Pancreas (tissue), 10 donors: Measurements from ENCODE around the gene OR10K1. TPM values are rescaled to one million over a fixed set of nuclear protein-coding genes. Genes with fewer than 3 reads are reported as not detected.

Experiments used
- ATAC-seq, 4 donors: fragments of 200-7000 bp; cut with Tn5 transposase; one replicate each; pipeline versions ENCODE4 v1.8.0 to v1.9.1; 2020; ENCODE audit warnings: mild to moderate bottlenecking in 4 of 4, moderate library complexity in 4 of 4
- DNase-seq, 6 donors: peaks; one replicate each; pipeline ENCODE4 v3.0.0-alpha.2; 2020
- FAIRE-seq: peaks from 2 replicates; lab custom pipeline; 2012; peaks lifted over from hg19 to GRCh38; lab: Jason Lieb, UNC
- H3K27ac ChIP-seq, 4 donors: fragments of 200-600 bp; sonication (generic); 1 replicate in 3 of 4; 2 replicates in 1 of 4; pipeline versions ENCODE4 v1.5.0 to v1.8.0; 2020
- H3K27me3 ChIP-seq, 4 donors: fragments of 200-600 bp; one replicate each; pipeline ENCODE4 v1.8.0; 2021
- H3K36me3 ChIP-seq, 3 donors: fragments of 200-600 bp; sonication (generic) in 1 of 3; one replicate each; pipeline versions ENCODE4 v1.5.0 to v1.8.0; 2020 to 2021
- H3K4me1 ChIP-seq, 3 donors: fragments of 200-600 bp; one replicate each; pipeline ENCODE4 v1.8.0; 2021
- H3K4me3 ChIP-seq, 4 donors: fragments of 200-600 bp; sonication (generic) in 2 of 4; one replicate each; pipeline versions ENCODE4 v1.5.0 to v1.8.0; 2020 to 2021
- H3K9me3 ChIP-seq, 4 donors: fragments of 200-600 bp; one replicate each; pipeline ENCODE4 v1.8.0; 2021
- CTCF ChIP-seq, 4 donors: fragments of 200-600 bp; sonication (generic) in 3 of 4; IDR thresholded peaks; one replicate each; pipeline versions ENCODE4 v1.5.0 to v1.8.0; 2021; ENCODE audit warnings: antibody characterized with exemption in 4 of 4
- WGBS, 2 donors: extraction: QIAGEN DNeasy Blood & Tissue Kit; methylation state at CpG; one replicate each; pipeline ENCODE4 v1.1.7; 2013; 5-methylcytosine and 5-hydroxymethylcytosine counted together
- intact Hi-C, 3 donors: fragments of 100-400 bp; cut with DNase I; formaldehyde crosslinking; loops; one replicate each; pipeline versions ENCODE4 v1.11.1 to v1.14.2; 2022
- polyA plus RNA-seq, 2 donors: library from polyadenylated mRNA; stranded (reverse); fragments of 200-250 nt; gene quantifications; one replicate each; pipeline ENCODE4 v1.2.3, GENCODE V29; 2013
- total RNA-seq, 6 donors: library from RNA; stranded (reverse); fragmentation: NEBNext Ultra II Directional in 4 of 6; extraction: Animal tissue kit (Norgen Biotek cat#: 25700) in 4 of 6; gene quantifications; one replicate each; pipeline versions ENCODE4 v1.2.1 to v1.2.4, GENCODE V29; 2021 to 2023
- donor health status: healthy with polysubstance abuse.
- donor health status: DM: no; HTN: no; CAD: no; lungs with moderate emphysema.
- donor health status: DM: no; HTN: no; CAD: no.
- donor health status: control.
- donor health status: control.
- donor health status: Bipolar disorder and iron deficiency.
- donor health status: DM: yes; HTN: yes; CAD: no.
- donor health status: DM: no; HTN: no; CAD: no.
- donor health status: DM: no; HTN: no; CAD: no.
- donor health status: DM: yes; HTN: yes; CAD: no.

Gene OR10K1
- total and polyA plus RNA-seq, 8 donors = not detected

GRCh38 chr1:158507511-158507910, 45.9 kb downstream of the OR10K1 start:
- intact Hi-C loops = no loop called here
- no peak overlapping the region for H3K4me3 ChIP-seq
- H3K27ac ChIP-seq = no peak overlapping the region
- WGBS, 2 donors = 62% methylated on average over 2 of the region's 2 CpGs
- TF ChIP-seq CTCF (IDR thresholded peaks at IDR 0.05) = no peak
- H3K9me3 ChIP-seq = no peaks in the 10 kb centered on the region
- DNase-seq (no peak), FAIRE-seq (no peak), ATAC-seq (no peak)
- H3K4me1 ChIP-seq = no peaks in the 10 kb centered on the region
- no peaks in the 10 kb centered on the region for H3K36me3 ChIP-seq
- H3K27me3 ChIP-seq = no peaks in the 10 kb centered on the region

- ATAC-seq = no peak
Observed at GRCh38 chr1:158509471-158510156, 48.0 kb downstream of the OR10K1 start.

GRCh38 chr1:158516966-158517365, 55.3 kb downstream of the OR10K1 start:
- H3K4me3 ChIP-seq = no peak overlapping the region
- TF ChIP-seq CTCF (IDR thresholded peaks at IDR 0.05) = no peak
- no peaks in the 10 kb centered on the region for H3K27me3 ChIP-seq
- no peaks in the 10 kb centered on the region for H3K36me3 ChIP-seq
- H3K4me1 ChIP-seq = no peaks in the 10 kb centered on the region
- H3K27ac ChIP-seq = no peak overlapping the region
- FAIRE-seq (no peak), ATAC-seq (no peak), DNase-seq (no peak)
- intact Hi-C loops = no loop called here
- no peaks in the 10 kb centered on the region for H3K9me3 ChIP-seq

More at GRCh38 chr1:158509471-158510156, 48.0 kb downstream of the OR10K1 start:
- no peak for DNase-seq
- no peaks in the 10 kb centered on the region for H3K4me1 ChIP-seq
- WGBS, 2 donors = 26 to 33% methylated on average over 4 of the region's 4 CpGs
- H3K27ac ChIP-seq = no peak overlapping the region
- H3K9me3 ChIP-seq = no peaks in the 10 kb centered on the region
- no peak overlapping the region for H3K4me3 ChIP-seq
- no peak for TF ChIP-seq CTCF (IDR thresholded peaks at IDR 0.05)
- no peaks in the 10 kb centered on the region for H3K27me3 ChIP-seq
- FAIRE-seq = no peak
- no peaks in the 10 kb centered on the region for H3K36me3 ChIP-seq
- intact Hi-C loops = no loop called here

Other genes starting within 250 kb of the OR10K1 start
- under 1 TPM in 1 of 6 donors, not detected in 5; 0.09 TPM for gene CD1A, start 207.4 kb upstream of the OR10K1 start, total RNA-seq
- not detected for gene CD1A, start 207.4 kb upstream of the OR10K1 start, polyA plus RNA-seq
- gene CD1C, start 171.9 kb upstream of the OR10K1 start, total RNA-seq = 1 to 10 TPM in 1 of 6 donors, under 1 TPM in 2, not detected in 3; 0.20 to 1.3 (median 0.52) TPM
- under 1 TPM in 1 of 2 donors, not detected in 1; 0.12 TPM for gene CD1C, start 171.9 kb upstream of the OR10K1 start, polyA plus RNA-seq
- gene CD1B, start 130.3 kb upstream of the OR10K1 start, total RNA-seq = under 1 TPM in 1 of 6 donors, not detected in 5; 0.19 TPM
- gene CD1B, start 130.3 kb upstream of the OR10K1 start, polyA plus RNA-seq = not detected
- under 1 TPM in 2 of 6 donors, not detected in 4; 0.55 to 0.72 TPM for gene CD1E, start 107.9 kb upstream of the OR10K1 start, total RNA-seq
- not detected for gene CD1E, start 107.9 kb upstream of the OR10K1 start, polyA plus RNA-seq
- not detected for gene OR10T2, start 62.4 kb upstream of the OR10K1 start, total RNA-seq
- gene OR10T2, start 62.4 kb upstream of the OR10K1 start, polyA plus RNA-seq = not detected
- gene OR10K2, start 35.6 kb upstream of the OR10K1 start, total RNA-seq = not detected
- not detected for gene OR10K2, start 35.6 kb upstream of the OR10K1 start, polyA plus RNA-seq
- not detected for gene OR10R2, start 10.4 kb downstream of the OR10K1 start, total RNA-seq
- gene OR10R2, start 10.4 kb downstream of the OR10K1 start, polyA plus RNA-seq = not detected
- not detected for gene OR6Y1, start 92.6 kb downstream of the OR10K1 start, total RNA-seq
- gene OR6Y1, start 92.6 kb downstream of the OR10K1 start, polyA plus RNA-seq = not detected
- not detected for gene OR6P1, start 108.7 kb downstream of the OR10K1 start, total RNA-seq
- not detected for gene OR6P1, start 108.7 kb downstream of the OR10K1 start, polyA plus RNA-seq
- not detected for gene OR10X1, start 118.1 kb downstream of the OR10K1 start, total RNA-seq
- not detected for gene OR10X1, start 118.1 kb downstream of the OR10K1 start, polyA plus RNA-seq
- gene OR10Z1, start 143.4 kb downstream of the OR10K1 start, total RNA-seq = not detected
- gene OR10Z1, start 143.4 kb downstream of the OR10K1 start, polyA plus RNA-seq = not detected
- under 1 TPM in 2 of 6 donors, not detected in 4; 0.03 to 0.13 TPM for gene SPTA1, start 224.9 kb downstream of the OR10K1 start, total RNA-seq
- under 1 TPM in 1 of 2 donors, not detected in 1; 0.09 TPM for gene SPTA1, start 224.9 kb downstream of the OR10K1 start, polyA plus RNA-seq
- gene OR6K2, start 238.8 kb downstream of the OR10K1 start, total RNA-seq = not detected
- not detected for gene OR6K2, start 238.8 kb downstream of the OR10K1 start, polyA plus RNA-seq